Naive thymus-derived CD4-positive, alpha-beta T cell (primary cell): ENCODE measurements around the gene SLC25A22. TPM values are rescaled to one million over a fixed set of nuclear protein-coding genes. Genes with fewer than 3 reads are reported as not detected.

Experiments used
- ATAC-seq: fragments of 150-1000 bp; cut with Tn5 transposase; 2 replicates; pipeline ENCODE4 v1.10.0; 2021; ENCODE audit warnings: mild to moderate bottlenecking, moderate library complexity
- CTCF ChIA-PET: fragments of 350-600 bp; sonication (Branson Sonifier 250); formaldehyde crosslinking; loops from one replicate; lab custom pipeline; 2021; ENCODE audit warnings: antibody characterized with exemption; lab: Charles Lee
- POLR2A ChIA-PET: fragments of 350-600 bp; sonication (Branson Sonifier 250); formaldehyde crosslinking; loops from one replicate; lab custom pipeline; 2021; ENCODE audit warnings: antibody characterized with exemption, inconsistent platforms; lab: Charles Lee
- DNase-seq, 9 donors: peaks; one replicate each; pipeline versions ENCODE4 v3.0.0 to v3.0.0-alpha.2; 2020 to 2022; ENCODE audit warnings: mixed read lengths in 1 of 9
- H3K27ac ChIP-seq: one replicate; pipeline ENCODE4 v1.7.0; 2013; ENCODE audit warnings: mild to moderate bottlenecking, low read depth, low read length, moderate library complexity
- H3K27me3 ChIP-seq, 2 donors: one replicate each; pipeline ENCODE4 v1.7.0; 2013; ENCODE audit warnings: low read length in 2 of 2, mild to moderate bottlenecking in 2 of 2, moderate library complexity in 2 of 2; ENCODE audit not compliant: control insufficient read depth in 2 of 2, insufficient read depth in 2 of 2
- H3K36me3 ChIP-seq, 3 experiments: 1 replicate in 2 of 3; 2 replicates in 1 of 3; pipeline ENCODE4 v1.7.0; 2013; ENCODE audit warnings: low read length in 3 of 3, mild to moderate bottlenecking in 3 of 3, moderate library complexity in 1 of 3; ENCODE audit not compliant: insufficient read depth in 3 of 3, control insufficient read depth in 2 of 3
- H3K4me1 ChIP-seq, 2 donors: one replicate each; pipeline ENCODE4 v1.7.0; 2013; ENCODE audit warnings: low read length in 2 of 2, mild to moderate bottlenecking in 2 of 2, moderate library complexity in 1 of 2; ENCODE audit not compliant: control insufficient read depth in 2 of 2, insufficient read depth in 2 of 2
- H3K4me3 ChIP-seq: 2 replicates; pipeline ENCODE4 v1.7.0; 2013; ENCODE audit warnings: mild to moderate bottlenecking, low read length
- H3K9me3 ChIP-seq, 3 experiments: 1 replicate in 2 of 3; 2 replicates in 1 of 3; pipeline ENCODE4 v1.7.0; 2013; ENCODE audit warnings: low read length in 3 of 3; ENCODE audit not compliant: control insufficient read depth in 2 of 3
- H3K27ac Mint-ChIP-seq, 9 donors: one replicate each; pipeline ENCODE4 v1.8.0; 2020 to 2022; ENCODE audit warnings: mixed read lengths in 9 of 9, mild to moderate bottlenecking in 8 of 9, moderate library complexity in 5 of 9, inconsistent platforms in 2 of 9
- H3K27me3 Mint-ChIP-seq, 5 donors: one replicate each; pipeline ENCODE4 v1.8.0; 2021 to 2022; ENCODE audit warnings: mixed read lengths in 5 of 5, mild to moderate bottlenecking in 1 of 5
- H3K36me3 Mint-ChIP-seq, 5 donors: one replicate each; pipeline ENCODE4 v1.8.0; 2020 to 2022; ENCODE audit warnings: mixed read lengths in 5 of 5, mild to moderate bottlenecking in 3 of 5, inconsistent platforms in 1 of 5
- H3K4me1 Mint-ChIP-seq, 7 donors: one replicate each; pipeline ENCODE4 v1.8.0; 2020 to 2022; ENCODE audit warnings: mixed read lengths in 7 of 7, mild to moderate bottlenecking in 3 of 7, inconsistent platforms in 1 of 7
- H3K4me3 Mint-ChIP-seq, 10 donors: one replicate each; pipeline ENCODE4 v1.8.0; 2020 to 2022; ENCODE audit warnings: mild to moderate bottlenecking in 10 of 10, mixed read lengths in 10 of 10, moderate library complexity in 6 of 10, inconsistent platforms in 2 of 10
- H3K9me3 Mint-ChIP-seq, 11 donors: one replicate each; pipeline ENCODE4 v1.8.0; 2020 to 2022; ENCODE audit warnings: mixed read lengths in 11 of 11, mild to moderate bottlenecking in 4 of 11, inconsistent platforms in 1 of 11, moderate library complexity in 1 of 11
- intact Hi-C, 2 donors: fragments of 100-400 bp; cut with micrococcal nuclease; formaldehyde crosslinking; loops; one replicate each; pipeline ENCODE4 v1.15.1; 2023
- polyA plus RNA-seq, 2 donors: library from polyadenylated mRNA; unstranded; fragments of 300-500 nt; fragmentation: Illumina TruSeq; gene quantifications; one replicate each; pipeline ENCODE4 v1.2.3, GENCODE V29; 2021
- total RNA-seq, 6 experiments: library from RNA in 5 of 6; stranded (reverse) in 5 of 6; gene quantifications; 1 replicate in 5 of 6; 2 replicates in 1 of 6; pipeline ENCODE4 v1.2.3 and lab custom pipeline; 2021 to 2026

Gene SLC25A22
- total and polyA plus RNA-seq, 7 experiments from 2014 or later, result 6.4 to 58.4 (median 18.9) TPM

DNA sequence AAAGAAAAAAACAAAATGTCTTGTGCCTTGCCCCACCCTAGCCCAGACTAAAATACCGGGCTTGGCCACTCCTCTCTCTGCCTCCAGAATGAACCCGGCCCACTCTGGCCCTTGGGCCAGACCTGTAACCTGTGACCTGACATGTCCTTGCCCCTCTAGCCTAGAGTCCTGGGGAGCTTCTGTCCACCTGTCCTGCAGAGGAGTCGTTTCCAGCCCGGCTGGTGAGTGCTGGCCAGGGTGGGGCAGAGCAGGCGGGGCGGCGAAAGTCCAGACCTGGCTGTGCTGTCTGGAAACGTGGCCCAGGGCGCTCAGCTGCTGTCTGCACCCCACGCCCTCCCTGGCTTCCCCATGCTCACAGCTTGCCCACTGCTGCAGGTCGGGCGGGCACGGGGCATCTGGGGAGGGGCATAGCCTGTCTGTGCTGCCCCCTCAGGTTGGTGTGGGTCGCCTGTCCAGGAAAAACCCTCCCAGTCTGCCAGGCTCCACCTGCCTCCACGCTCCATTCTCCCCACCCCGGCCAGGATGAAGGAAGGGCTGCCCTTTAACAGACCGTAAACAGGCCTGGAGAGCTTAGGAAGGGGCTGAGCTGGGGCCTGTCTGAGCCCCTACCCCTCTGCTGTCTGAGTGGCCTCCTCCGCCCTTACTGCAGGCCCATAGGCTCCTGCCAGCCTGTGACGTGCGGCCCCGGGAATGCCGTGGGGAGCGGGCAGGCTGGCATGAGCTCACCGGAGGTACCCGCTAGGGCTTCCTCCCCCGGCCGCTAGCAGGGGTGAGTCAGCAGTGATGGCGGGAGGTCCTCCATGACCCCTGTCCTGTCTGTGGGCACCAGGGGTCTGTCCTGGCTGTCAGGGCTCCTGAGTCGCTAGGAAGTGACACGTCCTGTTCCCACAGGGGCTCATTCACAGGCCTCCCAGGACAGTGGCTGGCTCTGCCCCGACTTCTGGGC is 36.6 kb upstream of the SLC25A22 start:
- H3K9me3 ChIP-seq, result no peaks in the 10 kb centered on the region
- H3K36me3 Mint-ChIP-seq, result peaks cover 0 to 4% (median 0%) of the 10 kb centered on the region in 5 donors
- ATAC-seq, result no peak
- no peak overlapping the region for H3K4me3 ChIP-seq
- H3K27me3 Mint-ChIP-seq, result peaks cover 4 to 30% (median 9%) of the 10 kb centered on the region in 5 donors
- CTCF ChIA-PET, result interaction anchor here (0.7 kb wide), 1 partner anchor 519 kb away, joined by 3 read pairs; no protein-coding TSS in a partner anchor
- no peaks in the 10 kb centered on the region for H3K9me3 Mint-ChIP-seq
- H3K27ac ChIP-seq, result no peak overlapping the region
- POLR2A ChIA-PET, result interaction anchor here (0.5 to 2.1 kb wide), 5 partner anchors 8 to 153 kb away, joined by 3 to 11 read pairs (median 5); partner anchors contain the start of genes PNPLA2, POLR2L, RPLP2 and TSPAN4
- peaks cover 0 to 27% (median 0%) of the 10 kb centered on the region in 3 experiments for H3K36me3 ChIP-seq
- H3K4me3 Mint-ChIP-seq, result peak overlapping the region in 9 of 10 donors; percentile 47 to 69 (median 58)
- H3K4me1 Mint-ChIP-seq, result peaks cover 5 to 20% (median 17%) of the 10 kb centered on the region in 7 donors
- intact Hi-C loops, result no loop called here
- peak overlapping the region in 2 of 9 donors; percentile 23 to 56 for H3K27ac Mint-ChIP-seq
- DNase-seq, result no peak
- peaks cover 0 to 4% of the 10 kb centered on the region in 2 donors for H3K27me3 ChIP-seq
- H3K4me1 ChIP-seq, result peaks cover 6 to 25% of the 10 kb centered on the region in 2 donors

- H3K36me3 ChIP-seq, result peaks cover 0 to 19% (median 0%) of the 10 kb centered on the region in 3 experiments
- ATAC-seq (no peak), DNase-seq (no peak)
- no peak overlapping the region for H3K27ac ChIP-seq
- H3K9me3 ChIP-seq, result no peaks in the 10 kb centered on the region
- peaks cover 10 to 33% of the 10 kb centered on the region in 2 donors for H3K4me1 ChIP-seq
- H3K4me3 ChIP-seq, result no peak overlapping the region
- H3K27me3 Mint-ChIP-seq, result peaks cover 9 to 37% (median 12%) of the 10 kb centered on the region in 5 donors
- H3K27ac Mint-ChIP-seq, result peak overlapping the region in 2 of 9 donors; percentile 15 to 23
- H3K4me1 Mint-ChIP-seq, result peaks cover 5 to 27% (median 23%) of the 10 kb centered on the region in 7 donors
- POLR2A ChIA-PET, result interaction anchor here (0.8 to 7.8 kb wide), 4 partner anchors 9 to 25 kb away, joined by 3 to 79 read pairs (median 8); partner anchors contain the start of genes PNPLA2, POLR2L, RPLP2 and TSPAN4
- intact Hi-C loops, result no loop called here
- H3K9me3 Mint-ChIP-seq, result no peaks in the 10 kb centered on the region
- peaks cover 0 to 4% (median 0%) of the 10 kb centered on the region in 5 donors for H3K36me3 Mint-ChIP-seq
- CTCF ChIA-PET, result no interaction called here
- H3K27me3 ChIP-seq, result peaks cover 0 to 6% of the 10 kb centered on the region in 2 donors
- H3K4me3 Mint-ChIP-seq, result peak overlapping the region; percentile 47 to 69 (median 57)
Observed at GRCh38 chr11:833849-834311, 35.8 kb upstream of the SLC25A22 start.

DNA sequence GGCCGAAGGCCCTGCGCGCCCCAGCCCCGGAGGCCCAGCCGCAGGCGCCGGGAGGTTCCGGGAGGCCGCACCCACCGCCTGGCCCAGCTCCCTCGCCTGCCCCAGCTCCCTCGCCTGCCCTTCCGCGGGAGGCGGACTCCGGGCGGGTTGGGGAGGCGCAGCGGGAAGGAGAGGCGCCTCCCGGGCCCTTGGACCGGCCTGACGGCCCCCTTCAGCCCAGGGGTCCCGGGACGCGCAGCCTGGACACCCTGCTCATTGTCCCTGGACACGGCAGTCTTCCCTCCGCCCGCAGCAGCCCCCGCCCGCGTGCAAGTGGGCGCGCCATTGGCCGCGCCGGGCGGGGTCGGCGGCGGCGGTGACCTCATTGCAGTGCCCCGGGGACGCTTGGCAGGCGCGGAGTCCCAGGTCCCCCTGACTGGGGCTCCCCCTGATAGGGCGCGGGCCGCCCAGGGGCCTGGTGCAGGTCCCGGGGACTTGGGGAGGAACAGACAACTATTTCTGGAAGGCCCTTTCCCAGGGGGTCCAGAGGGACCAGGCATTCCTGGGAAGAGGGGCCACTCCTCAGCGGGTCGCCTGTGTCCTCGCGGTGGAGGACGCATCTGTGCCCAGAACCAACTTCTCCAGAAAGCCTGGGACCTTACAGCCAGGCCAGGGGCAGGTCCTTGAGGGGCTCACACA is 35.2 kb upstream of the SLC25A22 start:
- DNase-seq (peak in 1 of 9 donors; percentile 63), ATAC-seq (peak; percentile 39)
- intact Hi-C loops, result no loop called here
- Mint-ChIP-seq H3K36me3 (no peaks in the 10 kb centered on the region), H3K27me3 (peaks cover 9 to 44% (median 14%) of the 10 kb centered on the region in 5 donors), H3K4me1 (peaks cover 5 to 26% (median 23%) of the 10 kb centered on the region in 7 donors), H3K27ac (no peak overlapping the region), H3K4me3 (peak overlapping the region in 7 of 10 donors; percentile 47 to 69 (median 58)), H3K9me3 (peaks cover 0 to under 1% (median 0%) of the 10 kb centered on the region in 11 donors)
- H3K4me3 ChIP-seq, result peak overlapping the region; percentile 27
- peaks cover 0 to 6% of the 10 kb centered on the region in 2 donors for H3K27me3 ChIP-seq
- H3K27ac ChIP-seq, result peak overlapping the region; percentile 35
- no peaks in the 10 kb centered on the region for H3K9me3 ChIP-seq
- ChIA-PET CTCF (no interaction called here), POLR2A (interaction anchor here (0.8 to 7.8 kb wide), 3 partner anchors 8 to 14 kb away, joined by 3 to 79 read pairs (median 11); partner anchors contain the start of genes PNPLA2, POLR2L and TSPAN4)
- H3K4me1 ChIP-seq, result peaks cover 10 to 35% of the 10 kb centered on the region in 2 donors
- peaks cover 0 to 13% (median 0%) of the 10 kb centered on the region in 3 experiments for H3K36me3 ChIP-seq

DNA sequence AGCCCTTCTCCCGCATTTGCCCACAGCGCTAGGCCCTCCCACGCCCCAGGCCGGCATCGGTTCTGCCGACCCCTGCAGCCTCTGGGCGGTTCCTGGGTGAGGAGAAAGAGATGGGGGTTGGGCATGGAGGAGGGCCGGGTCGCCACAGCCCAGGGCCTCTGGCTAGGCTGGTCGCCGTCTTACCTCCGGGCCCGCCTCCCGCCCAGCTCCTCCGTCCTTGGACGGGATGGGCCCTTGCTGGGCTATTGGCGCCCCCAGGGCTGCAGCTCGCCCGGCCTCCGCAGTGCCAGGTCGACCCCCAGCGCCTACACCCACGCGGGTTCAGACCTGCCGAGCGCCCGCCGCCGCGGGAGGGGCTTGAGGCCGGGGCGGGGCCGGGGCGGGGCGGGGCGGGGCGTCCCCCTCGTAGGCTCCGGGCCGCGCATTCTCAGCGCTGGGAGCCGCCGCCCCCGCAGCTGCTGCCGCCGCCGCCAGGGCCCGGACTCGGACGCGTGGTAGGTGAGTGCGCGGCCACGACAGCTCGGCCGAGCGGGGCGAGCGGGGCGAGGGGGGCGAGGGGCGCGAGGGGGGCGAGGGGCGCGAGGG is 34.5 kb upstream of the SLC25A22 start, which contains the start of gene CD151:
TSS of gene CD151 (plus strand) at position 424 of the 585 bp plus-strand sequence. CDS start 3,118 bp downstream, outside the sequence.
- ChIA-PET POLR2A (interaction anchor here (2.1 to 7.8 kb wide), 2 partner anchors 10 to 14 kb away, joined by 11 to 79 read pairs; partner anchors contain the start of genes PNPLA2, POLR2L and TSPAN4), CTCF (no interaction called here)
- DNase-seq (peak in 1 of 9 donors; percentile 68), ATAC-seq (peak; percentile 69)
- Histone ChIP-seq H3K4me3 (peak within 1 kb of the TSS; percentile 27), H3K9me3 (no peaks in the 10 kb centered on the region), H3K27ac (peak within 1 kb of the TSS; percentile 35), H3K36me3 (peaks cover 0 to 8% (median 0%) of the 10 kb centered on the region in 3 experiments), H3K27me3 (peaks cover 0 to 8% of the 10 kb centered on the region in 2 donors), H3K4me1 (peaks cover 10 to 37% of the 10 kb centered on the region in 2 donors)
- Mint-ChIP-seq H3K4me1 (peaks cover 5 to 31% (median 28%) of the 10 kb centered on the region in 7 donors), H3K4me3 (peak within 1 kb of the TSS in 9 of 10 donors; percentile 52 to 83 (median 67)), H3K36me3 (peaks cover 0 to 1% (median 0%) of the 10 kb centered on the region in 5 donors), H3K9me3 (peaks cover 0 to 1% (median 0%) of the 10 kb centered on the region in 11 donors), H3K27ac (peak within 1 kb of the TSS in 1 of 9 donors; percentile 23), H3K27me3 (peaks cover 12 to 50% (median 20%) of the 10 kb centered on the region in 5 donors)
- intact Hi-C loops, result loop anchor here in 1 of 2 donors (1.0 kb wide), 1 partner anchor 10 kb away; the partner anchor contains the start of genes POLR2L and TSPAN4

- no peak overlapping the region for H3K4me3 ChIP-seq
- ChIA-PET POLR2A (interaction anchor here (0.8 to 7.8 kb wide), 3 partner anchors 11 to 27 kb away, joined by 3 to 79 read pairs (median 32); partner anchors contain the start of genes PIDD1, PNPLA2, POLR2L and TSPAN4), CTCF (interaction anchor here (1.1 kb wide), 1 partner anchor 13 kb away, joined by 3 read pairs; the partner anchor contains the start of gene PNPLA2)
- Mint-ChIP-seq H3K4me1 (peaks cover 5 to 33% (median 31%) of the 10 kb centered on the region in 7 donors), H3K4me3 (peak overlapping the region in 9 of 10 donors; percentile 15 to 83 (median 54)), H3K9me3 (peaks cover 0 to 1% (median 0%) of the 10 kb centered on the region in 11 donors), H3K36me3 (peaks cover 0 to 3% (median 0%) of the 10 kb centered on the region in 5 donors), H3K27me3 (peaks cover 14 to 53% (median 21%) of the 10 kb centered on the region in 5 donors), H3K27ac (no peak overlapping the region)
- DNase-seq, result no peak
- no peak overlapping the region for H3K27ac ChIP-seq
- H3K4me1 ChIP-seq, result peaks cover 10 to 41% of the 10 kb centered on the region in 2 donors
- H3K9me3 ChIP-seq, result no peaks in the 10 kb centered on the region
- no peak for ATAC-seq
- intact Hi-C loops, result loop anchor here in 1 of 2 donors (1.0 kb wide), 1 partner anchor 10 kb away; the partner anchor contains the start of genes POLR2L and TSPAN4
- H3K27me3 ChIP-seq, result peaks cover 0 to 11% of the 10 kb centered on the region in 2 donors
- H3K36me3 ChIP-seq, result peaks cover 0 to 3% (median 0%) of the 10 kb centered on the region in 3 experiments
Observed at GRCh38 chr11:831961-832528, 34.0 kb upstream of the SLC25A22 start.
